Measurements from ENCODE around the gene EEPD1.
"Not testable (repeated sequence)": the region's sequence is repeated elsewhere in the genome, so short reads cannot be mapped to it uniquely, and the experiment has no call there.

The EEPD1 gene

DNA sequence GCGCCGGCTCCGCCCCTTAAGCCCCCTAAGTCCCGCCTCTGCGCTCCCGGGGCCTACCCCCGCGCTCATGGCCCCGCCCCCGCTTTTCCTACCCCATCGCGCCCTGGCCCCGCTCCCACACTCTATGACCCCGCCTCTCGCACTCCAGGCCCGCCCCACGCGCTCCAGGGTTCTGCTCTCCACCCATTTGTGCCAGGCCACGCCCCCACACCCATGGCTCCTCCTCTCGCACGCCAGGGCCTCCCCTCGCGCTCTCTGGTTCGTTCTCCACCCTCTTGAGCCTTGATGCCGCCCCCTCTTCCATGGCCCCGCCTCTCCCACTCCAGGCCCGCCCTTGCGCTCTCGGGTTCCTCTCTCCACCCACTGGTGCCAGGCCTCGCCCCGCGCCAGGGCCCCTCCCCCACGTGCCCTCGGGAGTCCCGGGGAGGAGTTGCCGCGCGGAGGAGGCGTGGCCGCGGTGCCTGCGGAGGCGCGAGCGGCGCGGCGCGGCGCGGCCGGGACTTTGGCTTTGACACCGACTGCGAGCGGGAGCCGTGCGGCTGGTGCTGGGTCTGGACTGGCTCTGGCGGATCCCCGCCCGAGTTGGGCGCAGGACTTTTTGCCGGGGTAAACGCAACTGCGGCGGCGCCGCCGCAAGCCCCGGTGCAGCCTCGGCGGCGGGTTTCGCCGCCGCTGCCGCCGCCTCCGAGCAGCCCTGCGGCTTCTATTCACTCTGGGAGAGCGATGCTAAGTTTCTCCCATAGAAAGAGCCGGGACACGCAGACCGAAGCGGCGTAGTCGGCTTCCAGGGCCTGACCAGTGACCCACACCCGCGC lies at the start of gene EEPD1:
TSS of gene EEPD1 (plus strand) at position 499 of the 815 bp plus-strand sequence. CDS start 1,071 bp downstream, outside the sequence.
- peak; percentile 97 for DNase-seq

DNA sequence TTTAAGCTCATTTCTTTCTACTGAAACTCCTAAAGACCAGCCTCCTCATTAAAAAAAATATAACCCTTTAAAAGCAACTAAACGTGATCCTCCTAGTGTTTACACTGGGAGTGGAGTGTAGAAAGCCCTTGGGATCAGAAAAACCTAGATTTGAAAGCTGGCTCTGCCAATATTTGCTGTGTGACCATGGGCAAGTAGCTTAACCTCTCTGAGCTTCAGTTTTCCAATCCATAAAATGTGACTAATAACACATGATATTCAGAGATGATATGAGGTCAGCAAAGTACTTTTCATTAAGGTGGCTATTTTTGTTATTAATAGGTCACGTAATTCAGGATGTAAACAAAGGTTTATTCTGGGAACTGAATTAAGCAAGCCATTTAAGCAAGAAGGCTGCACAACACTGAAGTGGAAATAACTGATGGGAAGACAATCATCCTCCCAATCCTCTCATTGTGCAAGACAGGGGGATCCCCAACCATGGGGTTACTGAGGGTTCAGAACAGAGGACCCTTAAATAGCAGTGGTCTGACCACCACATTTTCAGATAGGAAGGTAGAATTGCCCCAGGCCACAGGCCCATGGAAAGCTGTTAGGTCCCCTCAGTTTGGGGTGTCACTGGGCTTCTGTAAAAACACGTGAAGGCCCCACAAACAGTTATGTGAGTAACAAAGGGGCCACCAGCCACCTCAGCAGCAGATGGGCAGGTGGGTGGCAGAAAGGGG lies 49.1 kb upstream of the EEPD1 start:
- no peak for DNase-seq

DNA sequence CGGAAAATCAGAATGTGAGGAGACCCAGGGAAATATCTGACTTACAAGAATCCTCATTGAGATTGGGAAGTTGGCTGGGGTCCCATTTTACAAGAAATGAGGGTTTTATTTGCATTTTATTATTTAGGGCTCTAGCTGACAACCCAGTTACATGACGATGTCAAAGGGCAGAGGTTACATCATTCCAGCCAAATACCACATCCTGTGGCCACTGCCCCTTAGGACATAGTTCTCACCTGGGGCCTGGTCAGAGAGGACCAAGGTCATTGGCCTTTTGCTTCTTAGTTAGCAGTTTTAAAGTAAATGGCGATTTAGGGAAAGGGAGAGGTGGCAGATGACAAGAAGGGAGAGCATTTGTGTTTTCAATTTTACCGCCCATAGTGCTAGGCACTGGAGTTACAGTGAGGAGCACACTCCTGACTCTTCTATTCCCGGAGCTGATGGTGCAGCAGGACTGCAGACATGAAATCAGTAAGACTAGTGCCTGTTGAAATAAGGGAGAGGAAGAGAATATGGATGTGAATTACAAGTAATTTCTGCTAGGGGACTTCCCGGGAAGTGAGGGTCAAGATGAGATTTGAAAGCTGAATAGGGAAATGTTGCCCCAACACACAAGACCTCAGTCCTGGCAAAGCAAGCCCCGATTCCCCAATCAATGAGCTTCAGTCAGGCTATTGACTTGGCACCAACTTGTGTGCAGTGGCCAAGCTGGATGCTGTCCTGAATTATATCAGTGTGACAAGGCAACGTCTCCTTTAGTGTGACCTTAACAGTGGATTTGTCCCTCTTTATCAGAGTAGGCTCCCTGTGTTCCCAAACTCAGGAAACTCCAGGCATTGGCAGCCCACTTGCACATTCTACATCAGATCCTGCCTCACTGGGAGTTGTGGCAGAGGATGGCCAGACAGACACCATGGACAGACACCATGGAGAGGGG lies 45.8 kb upstream of the EEPD1 start:
- not testable (repeated sequence) for DNase-seq

DNA sequence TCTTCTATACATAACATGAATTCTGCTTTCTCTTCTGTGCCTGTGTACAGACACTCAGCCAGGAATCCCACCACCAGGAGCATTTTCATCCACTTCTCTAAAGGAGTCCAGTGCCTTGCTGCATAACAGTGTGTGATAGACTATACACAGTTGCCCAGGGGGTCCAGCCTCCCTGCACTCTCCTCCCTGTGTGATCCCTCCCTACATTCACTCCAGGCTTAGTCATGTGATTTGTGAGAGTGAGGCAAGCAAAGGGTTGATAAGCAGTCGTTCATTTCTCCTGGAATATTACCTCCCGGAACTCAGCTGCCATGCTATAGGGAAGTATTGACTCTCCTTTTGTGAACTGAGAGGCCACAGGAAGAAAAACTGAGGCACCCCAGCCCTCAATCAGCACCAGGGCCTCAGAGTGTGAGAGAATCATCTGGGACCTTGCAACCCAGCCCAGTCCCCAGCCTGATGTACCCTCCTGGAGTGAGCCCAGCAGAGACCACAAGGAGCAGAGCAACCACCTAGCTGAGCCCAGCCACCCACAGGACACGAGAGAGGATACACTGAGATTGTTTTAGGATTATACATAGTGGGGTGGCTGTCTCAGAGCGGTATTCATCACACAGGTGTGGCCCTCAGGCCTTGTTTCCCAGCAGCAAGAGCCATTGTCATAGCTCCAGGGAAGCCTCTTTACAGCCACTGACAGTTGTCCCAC lies 45.0 kb upstream of the EEPD1 start:
- no peak for DNase-seq

DNA sequence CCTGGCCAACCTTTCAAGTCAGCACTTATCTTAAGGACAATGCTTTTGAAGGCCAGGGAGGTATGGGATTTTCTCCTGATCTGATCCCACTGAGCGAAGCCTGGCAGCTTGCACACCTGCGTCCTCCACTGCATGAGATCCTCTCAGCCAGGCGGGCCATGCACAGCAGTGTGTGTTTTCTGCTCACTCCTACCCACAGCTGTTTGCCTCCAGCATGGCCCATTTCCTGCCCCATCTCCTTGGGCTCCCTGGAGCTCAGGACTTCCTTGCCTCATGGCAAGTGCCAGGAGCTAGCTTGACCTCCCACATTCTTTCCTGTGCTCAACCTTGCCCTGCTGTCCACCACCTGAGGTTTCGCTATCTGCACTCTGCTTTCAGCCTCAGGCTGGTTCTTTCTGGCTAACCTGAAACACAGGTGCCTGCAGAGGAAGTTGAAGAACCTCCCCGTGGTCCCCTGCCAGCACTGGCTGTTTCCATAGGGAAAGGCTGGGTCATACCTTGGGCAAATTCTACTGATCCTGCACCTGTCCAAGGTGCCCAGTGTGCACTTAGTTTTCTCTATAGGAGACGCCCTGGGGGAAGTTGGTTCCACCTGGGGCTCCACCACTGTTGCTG lies 43.9 kb upstream of the EEPD1 start:
- DNase-seq: peak; percentile 30

DNA sequence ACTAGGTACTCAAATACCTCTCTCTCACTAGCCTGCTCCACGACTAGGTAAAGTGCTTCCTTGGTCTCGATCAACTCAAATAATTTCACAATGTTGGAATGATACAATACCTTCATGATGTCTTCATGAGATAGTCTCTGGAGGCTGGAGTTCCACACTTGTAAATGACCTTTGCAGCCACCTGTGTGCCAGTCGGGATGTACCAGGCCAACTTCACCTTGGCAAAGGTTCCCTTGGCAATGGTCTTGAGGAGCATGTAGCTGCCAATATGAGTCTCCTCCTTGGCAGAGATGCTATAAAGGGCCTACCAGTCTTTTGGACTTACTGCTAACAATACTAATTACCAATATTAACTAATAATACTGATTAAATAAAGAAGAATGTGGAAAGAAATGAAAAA lies 42.5 kb upstream of the EEPD1 start:
- DNase-seq: no peak

DNA sequence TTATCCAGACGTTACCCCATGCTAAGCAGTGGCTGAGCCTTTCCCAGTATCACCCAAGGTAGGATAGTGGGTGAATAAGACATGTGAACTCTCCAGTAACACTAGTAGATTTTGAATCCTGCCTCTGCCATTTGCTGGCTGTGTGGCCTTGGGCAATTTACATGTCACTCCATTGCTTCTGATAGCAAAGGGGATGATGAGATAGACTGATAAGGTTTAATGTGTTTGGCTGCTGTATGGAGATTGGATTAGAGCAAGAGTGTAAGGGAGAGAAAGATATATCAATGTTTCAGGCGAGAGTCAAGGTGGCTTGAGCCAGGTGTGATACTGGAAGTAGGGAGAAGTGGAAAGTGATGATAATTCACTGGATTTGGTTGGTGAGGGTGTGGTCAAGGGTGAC lies 40.1 kb upstream of the EEPD1 start:
- no peak for DNase-seq

DNA sequence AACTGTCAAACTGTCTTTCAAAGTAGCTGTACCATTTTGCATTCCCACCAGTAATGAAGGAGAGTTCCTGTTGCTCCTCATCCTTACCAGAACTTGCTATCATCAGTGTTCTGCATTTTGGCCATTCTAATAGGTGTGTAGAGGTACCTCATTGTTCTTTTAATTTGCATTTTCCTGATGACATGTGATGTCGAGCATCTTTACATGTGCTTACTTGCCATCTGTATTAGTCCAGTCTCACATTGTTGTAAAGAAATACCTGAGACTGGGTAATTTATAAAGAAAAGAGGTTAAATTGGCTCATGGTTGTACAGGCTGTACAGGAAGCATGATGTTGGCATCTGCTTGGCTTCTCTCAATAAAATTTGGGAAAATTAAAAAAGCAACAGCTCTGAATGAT lies 38.7 kb upstream of the EEPD1 start:
- no peak for DNase-seq

DNA sequence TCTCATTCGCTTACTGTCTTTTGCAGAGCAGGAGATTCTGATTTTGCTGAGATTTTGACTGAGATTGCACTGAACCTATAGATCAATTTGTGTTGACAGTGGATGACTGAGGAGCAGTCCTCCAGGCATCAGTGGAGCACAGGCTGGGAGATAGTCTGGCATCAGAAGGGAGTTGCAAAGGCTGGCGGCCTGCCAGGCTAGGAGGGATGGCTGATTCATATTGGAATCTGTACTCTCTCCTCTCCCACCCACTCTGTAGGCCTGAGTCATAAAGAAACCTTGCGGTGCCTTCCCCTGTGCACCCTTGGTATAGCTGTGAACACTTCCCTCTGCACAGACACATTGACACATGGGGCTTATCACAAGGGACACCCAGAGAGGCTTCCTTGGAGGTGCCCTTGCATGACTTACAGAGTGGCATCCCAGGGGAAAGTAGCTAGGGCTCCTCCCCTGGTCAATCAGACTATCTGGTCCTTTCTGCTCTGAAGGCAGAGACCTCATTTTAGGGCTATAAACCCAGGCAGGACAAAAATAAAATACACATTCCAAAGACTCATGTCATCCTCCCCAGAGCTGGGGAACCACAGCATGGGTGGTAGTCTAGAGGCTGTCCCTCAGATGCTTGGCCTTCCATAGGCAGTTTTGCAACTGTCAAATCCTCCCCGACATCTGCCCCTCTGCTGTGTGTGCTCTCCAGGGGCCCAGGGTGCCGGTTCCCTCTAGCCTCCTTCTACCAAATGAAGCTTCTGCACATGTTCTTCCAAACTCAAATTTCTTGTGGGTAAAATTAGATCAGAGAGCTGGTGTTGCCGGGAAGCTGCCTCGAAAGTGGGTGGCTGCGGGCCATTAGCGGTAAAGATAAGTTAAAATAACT lies 37.4 kb upstream of the EEPD1 start:
- DNase-seq: no peak

DNA sequence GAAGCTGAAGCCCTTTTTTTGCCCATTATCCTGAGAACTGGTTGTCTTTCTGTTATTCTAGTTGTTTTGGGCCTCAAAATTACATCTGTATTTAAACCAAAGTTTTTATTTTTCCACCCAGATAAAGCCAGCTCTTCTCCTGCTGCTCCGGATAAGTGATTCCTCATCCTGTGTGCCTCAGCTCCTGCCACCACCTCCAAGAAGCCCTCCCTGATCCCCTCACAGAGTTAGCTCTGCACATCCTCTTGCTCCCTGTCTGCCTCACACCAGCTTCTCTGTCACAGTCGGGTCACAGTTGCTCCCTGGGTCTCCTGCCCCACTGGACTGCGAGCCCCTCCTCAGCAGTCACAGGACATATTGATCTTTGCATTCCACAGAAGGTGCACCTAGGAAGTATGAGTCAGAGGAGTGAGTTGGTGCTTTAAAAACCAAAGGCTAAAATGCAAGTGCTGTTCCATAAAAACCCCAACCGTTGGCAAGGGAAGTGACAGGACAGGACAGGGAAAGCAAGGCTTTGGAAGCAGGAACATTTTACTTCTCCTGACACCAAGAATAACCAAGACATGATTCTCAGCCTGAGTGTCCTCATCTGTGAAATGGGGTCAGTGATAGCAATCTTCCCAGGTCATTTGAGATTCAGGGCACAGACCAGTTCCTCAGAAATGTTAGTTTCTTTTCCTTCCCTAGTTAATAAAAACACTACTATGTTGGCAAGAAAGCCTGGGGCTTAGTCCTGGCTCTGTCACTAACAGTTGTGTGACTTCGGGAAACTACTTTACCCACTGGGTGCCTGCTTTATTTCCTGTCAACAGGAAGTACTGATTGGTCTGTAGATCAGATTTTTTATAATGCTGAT lies 36.5 kb upstream of the EEPD1 start:
- DNase-seq: no peak

DNA sequence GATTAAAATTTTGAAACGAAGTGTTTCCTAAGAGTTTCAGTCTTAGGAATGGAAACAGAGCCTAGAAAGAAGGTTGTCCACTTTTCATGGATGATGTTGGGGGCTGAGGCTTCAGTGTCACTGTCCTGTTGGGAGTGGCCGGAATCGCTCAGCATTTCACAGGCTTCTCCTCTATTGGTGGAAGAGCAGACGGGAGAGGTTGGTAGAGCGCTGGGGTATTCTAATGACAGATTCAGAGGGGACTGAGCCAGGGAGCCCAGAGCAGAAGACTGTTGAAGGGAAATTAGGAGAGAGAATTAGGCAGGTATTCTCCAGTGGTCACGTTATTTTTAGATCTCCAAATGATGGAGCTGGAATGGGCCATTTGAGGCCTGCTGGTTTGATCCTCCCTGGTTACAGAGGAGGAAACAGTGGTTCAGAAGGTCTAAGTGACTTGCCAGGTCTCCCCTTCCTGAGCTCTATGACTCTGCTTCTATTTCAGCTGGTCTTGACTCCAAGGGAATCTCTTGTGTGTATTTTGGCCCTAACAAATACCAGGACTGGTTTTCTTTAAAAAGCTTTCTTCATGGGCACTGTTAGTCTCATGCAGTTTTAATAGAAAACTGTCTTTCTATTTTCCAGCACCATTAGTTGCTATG lies 35.7 kb upstream of the EEPD1 start:
- DNase-seq: no peak

DNA sequence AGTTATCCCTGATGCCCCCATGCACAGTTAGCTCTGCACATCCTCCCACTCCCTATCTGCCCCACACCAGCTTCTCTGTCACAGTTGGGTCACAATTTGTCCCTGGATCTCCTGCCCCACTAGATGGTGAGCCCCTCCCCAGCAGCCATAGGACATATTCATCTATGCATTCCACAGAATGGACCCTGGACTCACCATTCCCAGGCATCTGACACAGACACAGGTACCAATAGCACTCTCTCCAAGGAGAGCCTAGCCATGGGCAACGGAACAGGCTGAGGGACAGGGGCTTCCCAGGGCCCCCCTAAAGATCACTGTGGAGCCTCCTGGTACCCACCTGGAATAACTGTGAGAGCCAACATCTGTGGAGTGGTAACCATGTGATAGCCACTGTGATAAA lies 34.7 kb upstream of the EEPD1 start:
- no peak for DNase-seq

DNA sequence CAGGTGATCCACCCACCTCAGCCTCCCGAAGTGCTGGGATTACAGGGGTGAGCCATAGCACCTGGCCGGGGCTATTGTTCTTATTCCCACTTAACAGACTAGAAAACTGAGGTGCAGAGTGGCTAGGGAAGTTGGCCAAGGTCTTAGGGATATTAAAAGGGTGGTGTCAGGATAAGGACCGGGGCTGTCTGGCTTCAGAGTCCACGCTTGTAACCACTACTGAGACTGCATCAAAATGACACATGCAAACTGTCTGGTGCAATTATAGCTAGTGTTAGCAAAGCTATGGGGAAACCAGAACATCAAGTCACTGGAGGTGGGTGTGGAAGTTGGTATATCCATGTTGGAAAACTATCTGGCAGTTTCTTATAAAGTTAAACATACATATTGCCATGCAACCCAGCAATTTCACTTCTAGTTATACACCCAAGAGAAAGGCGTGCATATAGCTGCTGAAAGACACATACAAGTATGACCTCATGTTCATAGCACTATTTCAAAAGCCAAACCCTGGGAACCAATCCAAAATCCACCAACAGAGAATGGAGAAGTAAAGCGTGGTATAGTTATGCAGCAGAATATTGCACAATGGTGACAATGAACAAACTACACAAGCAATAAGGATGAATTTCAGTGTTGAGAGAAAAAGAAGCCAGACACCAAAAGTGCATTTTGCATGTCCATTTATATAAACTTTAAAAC lies 33.9 kb upstream of the EEPD1 start:
- DNase-seq: no peak

DNA sequence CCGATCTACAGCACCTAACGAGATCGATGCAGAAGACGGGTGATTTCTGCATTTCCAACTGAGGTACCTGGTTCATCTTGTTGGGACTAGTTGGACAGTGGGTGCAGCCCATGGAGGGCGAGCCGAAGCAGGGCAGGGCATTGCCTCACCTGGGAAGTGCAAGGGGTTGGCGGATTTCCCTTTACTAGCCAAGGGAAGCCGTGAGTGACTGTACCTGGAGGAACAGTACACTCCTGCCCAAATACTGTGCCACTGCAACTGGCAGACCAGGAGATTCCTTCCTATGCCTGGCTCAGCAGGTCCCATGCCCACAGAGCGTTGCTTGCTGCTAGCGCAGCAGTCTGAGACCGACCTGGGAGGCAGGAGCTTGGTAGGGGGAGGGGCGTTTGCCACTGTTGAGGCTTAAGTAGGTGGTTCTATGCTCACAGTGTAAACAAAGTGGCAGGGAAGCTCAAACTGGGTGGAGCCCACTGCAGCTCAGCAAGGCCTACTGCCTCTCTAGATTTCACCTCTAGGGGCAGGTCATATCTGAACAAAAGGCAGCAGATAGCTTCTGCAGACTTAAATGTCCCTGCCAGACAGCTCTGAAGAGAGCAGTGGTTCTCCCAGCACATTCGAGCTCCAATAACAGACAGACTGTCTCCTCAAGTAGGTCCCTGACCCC lies 32.9 kb upstream of the EEPD1 start:
- peak; percentile 45 for DNase-seq

DNA sequence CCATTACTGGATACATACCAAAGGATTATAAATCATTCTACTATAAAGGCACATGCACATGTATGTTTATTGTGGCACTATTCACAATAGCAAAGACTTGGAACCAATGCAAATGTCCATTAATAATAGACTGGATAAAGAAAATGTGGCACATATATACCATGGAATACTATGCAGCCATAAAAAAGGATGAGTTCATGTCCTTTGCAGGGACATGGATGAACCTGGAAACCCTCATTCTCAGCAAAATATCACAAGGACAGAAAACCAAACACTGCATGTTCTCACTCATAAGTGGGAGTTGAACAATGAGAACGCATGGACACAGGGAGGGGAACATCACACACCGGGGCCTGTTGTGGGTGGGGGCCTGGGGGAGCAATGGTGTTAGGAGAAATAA lies 27.4 kb upstream of the EEPD1 start:
- not testable (repeated sequence) for DNase-seq

DNA sequence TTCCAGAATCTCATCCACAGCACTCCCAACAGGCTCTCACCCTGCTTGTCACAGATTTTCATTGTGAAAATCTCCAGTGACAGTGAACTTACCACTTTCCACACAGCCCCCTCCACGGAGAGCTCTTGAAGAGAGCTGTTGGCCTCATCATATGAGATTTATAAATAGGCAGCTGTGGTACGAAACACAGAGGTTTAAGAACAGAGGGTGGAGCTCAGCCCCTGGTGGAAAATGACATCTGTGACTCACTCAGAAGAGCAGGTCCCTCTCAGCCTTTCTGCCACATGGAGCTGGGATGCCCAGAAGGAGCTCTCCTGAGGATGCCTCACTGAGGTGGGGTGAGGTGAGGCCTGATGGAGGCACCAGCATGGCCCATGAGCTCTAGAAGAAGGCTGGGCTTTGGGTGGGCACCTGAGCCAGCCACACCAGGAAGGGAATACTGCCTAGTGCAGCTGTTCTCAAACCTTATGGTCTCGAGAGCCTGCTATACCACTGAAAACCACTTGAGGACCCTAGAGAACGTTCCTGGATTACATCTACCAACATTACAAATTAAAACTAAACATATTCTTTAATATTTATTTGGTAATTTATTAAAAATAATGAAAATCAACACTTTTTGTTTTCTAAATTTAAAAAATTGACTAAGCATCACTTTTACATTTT lies 25.8 kb upstream of the EEPD1 start:
- no peak for DNase-seq

DNA sequence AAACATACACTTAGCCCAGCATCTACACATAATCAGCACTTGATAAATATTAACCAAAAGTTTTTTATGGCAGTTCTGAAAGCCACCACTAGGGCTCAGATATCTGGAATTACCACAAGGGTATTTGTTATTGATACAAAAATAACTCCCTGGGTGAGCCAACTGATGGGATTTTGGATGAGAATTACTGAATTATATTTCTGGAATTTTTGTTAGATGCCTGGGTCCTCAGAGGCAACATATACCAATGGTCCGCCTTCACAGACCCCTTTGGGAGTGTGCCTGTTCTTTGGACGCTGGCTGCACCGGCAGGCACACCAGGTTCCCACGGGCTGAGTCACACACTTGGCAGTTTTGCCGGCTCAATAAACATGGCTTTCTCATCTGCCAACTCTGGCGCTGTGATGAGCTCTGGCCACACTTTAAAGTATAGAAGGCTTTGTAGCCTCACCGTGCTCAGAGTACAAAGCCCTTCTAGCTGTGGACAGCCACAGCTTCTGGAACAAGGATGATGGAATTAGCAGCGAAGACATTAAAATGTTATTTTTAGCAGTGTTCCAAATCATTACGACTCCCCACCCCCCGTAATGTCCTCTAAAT lies 24.5 kb upstream of the EEPD1 start:
- DNase-seq: peak; percentile 28

Data from NCI-H510A (cell line).